GM12872 (cell line): ENCODE data around the gene C12orf43.

Source experiments
- TF ChIP-seq, protein P1 (sequence below): IDR thresholded peaks from 3 replicates; pipeline ENCODE4 v1.5.1; 2011; ENCODE audit warnings: low read depth, mild to moderate bottlenecking, low read length, moderate library complexity; ENCODE audit not compliant: insufficient read depth

Gene C12orf43

GRCh38 chr12:120965534-120966091 is 50.7 kb downstream of the C12orf43 start:
- TF ChIP-seq, protein P1, sequence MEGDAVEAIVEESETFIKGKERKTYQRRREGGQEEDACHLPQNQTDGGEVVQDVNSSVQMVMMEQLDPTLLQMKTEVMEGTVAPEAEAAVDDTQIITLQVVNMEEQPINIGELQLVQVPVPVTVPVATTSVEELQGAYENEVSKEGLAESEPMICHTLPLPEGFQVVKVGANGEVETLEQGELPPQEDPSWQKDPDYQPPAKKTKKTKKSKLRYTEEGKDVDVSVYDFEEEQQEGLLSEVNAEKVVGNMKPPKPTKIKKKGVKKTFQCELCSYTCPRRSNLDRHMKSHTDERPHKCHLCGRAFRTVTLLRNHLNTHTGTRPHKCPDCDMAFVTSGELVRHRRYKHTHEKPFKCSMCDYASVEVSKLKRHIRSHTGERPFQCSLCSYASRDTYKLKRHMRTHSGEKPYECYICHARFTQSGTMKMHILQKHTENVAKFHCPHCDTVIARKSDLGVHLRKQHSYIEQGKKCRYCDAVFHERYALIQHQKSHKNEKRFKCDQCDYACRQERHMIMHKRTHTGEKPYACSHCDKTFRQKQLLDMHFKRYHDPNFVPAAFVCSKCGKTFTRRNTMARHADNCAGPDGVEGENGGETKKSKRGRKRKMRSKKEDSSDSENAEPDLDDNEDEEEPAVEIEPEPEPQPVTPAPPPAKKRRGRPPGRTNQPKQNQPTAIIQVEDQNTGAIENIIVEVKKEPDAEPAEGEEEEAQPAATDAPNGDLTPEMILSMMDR, result no peak

DNA sequence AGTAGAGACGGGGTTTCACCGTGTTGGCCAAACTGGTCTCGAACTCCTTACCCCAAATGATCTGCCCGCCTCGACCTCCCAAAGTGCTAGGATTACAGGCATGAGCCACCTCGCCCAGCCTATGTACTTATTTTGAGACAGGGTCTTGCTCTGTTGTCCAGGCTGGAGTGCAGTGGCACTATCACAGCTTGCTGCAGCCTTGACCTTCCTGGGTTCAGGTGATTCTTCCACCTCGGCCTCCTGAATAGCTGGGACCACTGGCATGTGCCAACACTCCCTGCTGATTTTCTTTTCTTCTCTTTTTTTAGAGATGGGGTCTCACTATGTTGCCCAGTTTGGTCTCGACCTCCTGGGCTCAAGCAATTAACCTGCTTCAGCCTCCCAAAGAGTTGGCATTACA is 52.0 kb downstream of the C12orf43 start:
- TF ChIP-seq, protein P1, result no peak

DNA sequence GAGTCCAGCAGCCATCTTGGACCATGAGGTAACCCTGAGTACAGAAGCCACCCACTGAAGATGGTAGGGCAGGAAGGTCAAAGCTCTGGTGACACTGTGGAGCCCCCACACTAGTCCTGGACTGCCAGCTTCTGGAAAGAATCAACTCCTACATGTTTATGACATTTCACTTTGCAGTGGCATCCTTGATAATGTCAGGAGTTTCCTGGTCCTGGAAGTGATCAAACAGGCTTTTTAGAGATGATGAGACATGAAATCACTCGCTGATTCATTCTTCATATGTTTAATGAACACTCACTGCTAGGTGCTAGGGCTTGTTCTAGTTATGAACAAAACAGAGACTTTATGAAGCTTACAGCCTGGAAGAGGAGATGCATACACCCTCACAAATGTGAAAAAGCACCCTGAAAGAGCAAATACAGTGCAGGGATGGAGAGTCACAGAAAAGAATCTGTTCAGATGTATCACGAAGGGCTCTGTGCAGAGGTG is 53.7 kb downstream of the C12orf43 start:
- TF ChIP-seq, protein P1, result no peak

GRCh38 chr12:120961604-120962531 is 54.4 kb downstream of the C12orf43 start:
- TF ChIP-seq, protein P1, result no peak

DNA sequence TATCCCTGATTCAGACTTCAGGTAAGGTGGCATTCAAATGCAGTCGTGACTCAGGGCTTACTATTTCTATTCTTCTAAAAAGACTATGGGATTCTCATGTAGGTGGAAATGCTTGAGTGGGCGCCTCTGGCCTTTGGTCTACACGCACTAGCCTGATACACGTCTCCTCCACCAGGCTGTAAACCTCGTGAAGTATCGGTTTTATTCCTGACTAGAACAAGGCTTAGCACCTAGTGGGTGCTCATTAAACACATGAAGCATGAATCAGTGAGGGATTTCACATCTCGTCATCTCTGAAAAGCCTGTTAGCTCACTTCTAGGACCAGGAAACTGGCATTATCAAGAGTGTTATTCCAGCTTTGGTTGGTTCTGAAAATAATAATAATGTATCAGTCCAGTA is 55.6 kb downstream of the C12orf43 start:
- TF ChIP-seq, protein P1, result no peak

GRCh38 chr12:120959111-120959878 is 57.0 kb downstream of the C12orf43 start:
- TF ChIP-seq, protein P1, result no peak
